ENCODE data around the gene GNL1.
"Not testable (repeated sequence)": the region's sequence is repeated elsewhere in the genome, so short reads cannot be mapped to it uniquely, and the experiment has no call there.

GNL1 gene

DNA sequence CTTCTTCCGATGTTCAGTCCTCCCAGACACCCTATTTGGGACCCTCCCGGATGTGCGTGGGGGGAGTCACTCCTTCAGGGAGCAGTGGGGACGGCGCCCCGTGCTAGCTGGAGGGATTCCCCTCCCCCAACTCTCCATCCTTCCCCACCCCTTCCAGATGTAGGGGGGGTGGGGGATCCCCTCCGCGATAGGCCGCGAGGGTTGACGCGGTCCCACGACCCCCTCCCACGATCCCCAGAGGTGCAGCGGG lies 548 bp downstream of the GNL1 start:
- H3K4me3 Mint-ChIP-seq = peak overlapping the region; percentile 98
- H3K27ac Mint-ChIP-seq = peak overlapping the region; percentile 100
- H3K36me3 Mint-ChIP-seq = peaks cover 11% of the 10 kb centered on the region
- no peaks in the 10 kb centered on the region for H3K27me3 Mint-ChIP-seq
- H3K4me1 Mint-ChIP-seq (ENCODE audit: low read depth) = peaks cover 41% of the 10 kb centered on the region
- H3K9me3 Mint-ChIP-seq (ENCODE audit: low read depth) = no peaks in the 10 kb centered on the region

GRCh38 chr6:30554962-30555815 lies 1.1 kb downstream of the GNL1 start:
- Mint-ChIP-seq H3K9me3 (ENCODE audit: low read depth) (no peaks in the 10 kb centered on the region), H3K27me3 (no peaks in the 10 kb centered on the region), H3K27ac (peak overlapping the region; percentile 100), H3K4me3 (peak overlapping the region; percentile 98), H3K4me1 (ENCODE audit: low read depth) (peaks cover 39% of the 10 kb centered on the region), H3K36me3 (peaks cover 14% of the 10 kb centered on the region)

- H3K27ac Mint-ChIP-seq = peak overlapping the region; percentile 17
- peaks cover 16% of the 10 kb centered on the region for H3K36me3 Mint-ChIP-seq
These were observed 1.9 kb downstream of the GNL1 start for GRCh38 chr6:30554404-30554803.

GRCh38 chr6:30548375-30548774 lies 7.9 kb downstream of the GNL1 start:
- peak overlapping the region; percentile 50 for H3K27ac Mint-ChIP-seq
- H3K36me3 Mint-ChIP-seq = peaks cover 14% of the 10 kb centered on the region
- H3K27me3 Mint-ChIP-seq = no peaks in the 10 kb centered on the region
- no peak overlapping the region for H3K4me3 Mint-ChIP-seq
- H3K4me1 Mint-ChIP-seq (ENCODE audit: low read depth) = peaks cover 16% of the 10 kb centered on the region
- H3K9me3 Mint-ChIP-seq (ENCODE audit: low read depth) = no peaks in the 10 kb centered on the region

More at GRCh38 chr6:30554404-30554803, 1.9 kb downstream of the GNL1 start:
- Mint-ChIP-seq H3K4me1 (ENCODE audit: low read depth) (peaks cover 33% of the 10 kb centered on the region), H3K9me3 (ENCODE audit: low read depth) (no peaks in the 10 kb centered on the region), H3K27me3 (no peaks in the 10 kb centered on the region), H3K4me3 (peak overlapping the region; percentile 98)

DNA sequence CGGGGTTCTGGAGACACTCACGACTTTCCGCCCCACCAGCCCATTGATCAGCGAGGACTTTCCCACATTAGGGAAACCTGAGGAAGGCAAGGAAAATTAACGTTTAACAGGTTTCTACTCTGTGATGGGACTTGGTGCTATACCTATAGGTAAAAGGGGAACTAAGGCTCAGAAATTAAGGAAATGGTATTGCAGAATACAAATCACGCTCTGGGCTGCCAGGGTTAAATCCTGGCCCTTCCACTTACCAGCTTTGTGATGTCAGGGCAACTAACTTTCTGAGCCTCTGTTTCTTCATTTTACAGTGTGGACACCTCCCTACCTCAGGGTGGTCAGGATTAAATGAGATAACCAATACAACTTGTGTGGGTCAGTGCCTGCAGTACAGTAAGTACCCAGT lies 8.8 kb downstream of the GNL1 start:
- peaks cover 25% of the 10 kb centered on the region for H3K4me1 Mint-ChIP-seq (ENCODE audit: low read depth)
- no peak overlapping the region for H3K27ac Mint-ChIP-seq
- H3K4me3 Mint-ChIP-seq = no peak overlapping the region
- H3K9me3 Mint-ChIP-seq (ENCODE audit: low read depth) = no peaks in the 10 kb centered on the region
- no peaks in the 10 kb centered on the region for H3K27me3 Mint-ChIP-seq
- peaks cover 12% of the 10 kb centered on the region for H3K36me3 Mint-ChIP-seq

DNA sequence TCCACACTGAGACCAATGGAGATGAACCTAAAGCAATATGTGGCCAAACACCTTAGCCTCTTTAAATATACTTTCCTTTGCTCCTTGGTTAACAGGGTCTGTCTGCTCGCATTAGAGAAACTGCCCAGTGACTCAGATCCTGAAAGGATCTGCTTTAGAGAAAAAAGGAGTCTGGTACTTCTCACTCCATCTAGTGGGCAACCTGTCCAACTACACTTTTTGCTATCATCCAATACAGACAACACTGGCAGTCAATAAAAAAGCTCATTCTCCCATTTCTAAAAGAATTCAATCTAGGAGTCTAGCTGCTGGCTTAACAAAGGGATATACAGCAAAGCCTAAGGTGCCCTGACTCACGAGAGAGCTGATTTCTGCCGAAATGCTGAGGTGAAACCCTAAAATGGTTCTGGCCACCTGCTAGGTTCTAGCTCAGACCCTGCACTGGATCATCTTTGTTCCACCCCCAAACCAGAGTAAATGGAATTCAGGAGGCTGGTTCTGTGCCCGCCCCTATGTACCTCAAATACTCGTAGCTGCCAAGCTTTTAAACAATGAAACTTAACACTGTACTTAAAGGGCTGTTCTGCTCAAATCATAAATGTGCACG lies 11.5 kb downstream of the GNL1 start:
- peak overlapping the region; percentile 80 for H3K27ac Mint-ChIP-seq

DNA sequence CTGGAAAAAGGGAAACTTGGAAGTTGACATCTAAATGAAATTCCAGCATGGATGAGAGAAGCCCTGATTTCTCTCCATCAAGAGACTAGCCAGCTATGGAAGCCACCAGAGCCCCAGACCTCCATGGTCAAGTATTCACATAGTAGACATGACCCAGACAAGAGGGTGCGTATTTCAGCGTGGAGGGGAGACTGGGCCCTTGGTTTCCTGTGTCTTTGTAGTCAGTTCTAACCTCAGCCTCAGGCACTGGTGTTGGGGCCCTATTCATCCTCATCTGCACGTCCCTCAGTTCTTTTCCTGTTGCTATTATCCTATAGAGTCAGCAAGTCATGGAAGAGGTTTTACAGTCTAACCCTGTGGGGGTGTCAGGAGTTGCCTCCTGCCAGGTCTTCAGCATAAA lies 12.5 kb downstream of the GNL1 start:
- peaks cover 33% of the 10 kb centered on the region for H3K4me1 Mint-ChIP-seq (ENCODE audit: low read depth)
- no peaks in the 10 kb centered on the region for H3K9me3 Mint-ChIP-seq (ENCODE audit: low read depth)
- H3K27ac Mint-ChIP-seq = peak overlapping the region; percentile 80
- no peaks in the 10 kb centered on the region for H3K27me3 Mint-ChIP-seq
- peak overlapping the region; percentile 53 for H3K4me3 Mint-ChIP-seq
- peaks cover 6% of the 10 kb centered on the region for H3K36me3 Mint-ChIP-seq

More for the DNA sequence above, 11.5 kb downstream of the GNL1 start:
- peaks cover 6% of the 10 kb centered on the region for H3K36me3 Mint-ChIP-seq
- H3K4me1 Mint-ChIP-seq (ENCODE audit: low read depth) = peaks cover 33% of the 10 kb centered on the region
- H3K27me3 Mint-ChIP-seq = no peaks in the 10 kb centered on the region
- H3K9me3 Mint-ChIP-seq (ENCODE audit: low read depth) = no peaks in the 10 kb centered on the region
- H3K4me3 Mint-ChIP-seq = peak overlapping the region; percentile 53

DNA sequence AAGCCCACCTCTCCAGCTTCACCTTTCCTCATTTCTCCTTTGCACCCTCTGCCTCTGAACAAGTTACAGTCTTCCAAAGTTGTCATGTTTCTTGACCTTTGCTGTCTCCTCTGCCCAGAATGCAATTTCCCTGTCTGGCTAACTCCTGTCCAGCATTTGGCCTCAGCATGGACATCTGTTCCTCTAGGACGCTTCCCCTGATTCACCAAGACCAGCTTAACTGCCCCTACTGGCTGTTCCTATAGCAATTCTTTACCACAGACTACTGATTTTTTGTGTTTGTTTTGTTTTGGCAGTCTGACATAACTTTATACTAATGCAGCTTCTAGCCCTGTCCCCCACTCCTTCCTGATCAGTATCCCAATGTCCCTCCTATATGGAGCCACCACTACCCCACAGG lies 13.4 kb downstream of the GNL1 start:
- Mint-ChIP-seq H3K4me3 (peak overlapping the region; percentile 90), H3K9me3 (ENCODE audit: low read depth) (no peaks in the 10 kb centered on the region), H3K27ac (peak overlapping the region; percentile 75), H3K27me3 (no peaks in the 10 kb centered on the region), H3K4me1 (ENCODE audit: low read depth) (peaks cover 35% of the 10 kb centered on the region), H3K36me3 (peaks cover 4% of the 10 kb centered on the region)

DNA sequence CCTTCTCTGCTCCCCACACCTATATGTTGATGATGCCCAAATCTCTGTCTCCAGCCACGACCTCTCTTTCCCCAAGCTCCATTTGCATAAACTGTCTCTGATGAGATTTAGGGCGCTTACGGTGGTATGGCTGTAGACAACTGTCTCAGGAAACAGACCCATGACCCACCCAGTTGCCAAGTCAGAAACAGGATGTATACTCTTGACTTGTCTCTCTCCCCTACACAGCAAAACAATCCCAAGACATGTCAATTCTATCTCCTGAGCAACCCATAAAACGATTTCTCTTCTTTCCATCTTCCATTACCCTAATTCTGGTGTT lies 13.9 kb downstream of the GNL1 start:
- Mint-ChIP-seq H3K9me3 (ENCODE audit: low read depth) (no peaks in the 10 kb centered on the region), H3K27me3 (no peaks in the 10 kb centered on the region), H3K4me3 (peak overlapping the region; percentile 90), H3K27ac (peak overlapping the region; percentile 75), H3K4me1 (ENCODE audit: low read depth) (peaks cover 38% of the 10 kb centered on the region), H3K36me3 (peaks cover 4% of the 10 kb centered on the region)

DNA sequence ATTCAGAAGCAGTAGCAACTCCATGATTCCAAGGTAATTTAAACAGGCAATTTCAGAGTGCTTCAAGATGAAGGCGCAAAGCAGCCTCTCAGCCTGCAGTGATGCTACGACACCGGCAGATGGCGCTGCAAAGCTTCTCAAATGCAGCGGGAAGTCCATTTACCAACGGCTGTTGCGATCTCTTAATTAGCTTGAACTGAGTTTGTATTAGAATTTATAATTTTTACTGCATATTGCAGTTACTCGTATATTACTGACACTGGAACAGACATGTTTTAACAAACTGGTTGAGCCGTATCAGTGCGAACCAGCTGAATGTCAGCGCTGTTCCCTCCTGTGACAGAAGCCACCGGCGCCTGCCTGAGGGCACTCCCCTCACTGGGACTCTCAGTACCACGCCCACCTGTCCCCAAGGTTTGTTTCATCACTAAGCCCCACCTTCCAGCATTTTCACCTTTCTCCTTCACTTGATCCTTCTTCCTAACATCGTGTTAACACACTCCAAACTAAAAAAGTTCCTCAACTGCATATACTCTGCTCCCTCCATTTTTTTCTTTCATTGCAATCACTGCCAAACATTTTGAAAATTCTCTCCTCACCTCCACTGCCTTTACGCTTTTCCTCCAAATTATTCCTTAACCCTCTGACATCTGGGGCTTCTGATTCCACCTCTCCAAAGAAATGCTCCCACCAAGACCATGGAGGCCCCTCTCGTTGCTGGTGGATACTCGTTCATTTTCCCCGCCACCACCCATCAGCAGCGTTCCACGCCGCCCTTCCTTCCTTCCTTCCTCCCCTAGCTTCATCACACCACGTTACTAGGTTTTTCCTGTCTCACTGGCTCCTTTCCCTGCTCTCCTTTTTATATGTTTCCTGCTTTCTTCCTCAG lies 14.5 kb downstream of the GNL1 start:
- Mint-ChIP-seq H3K27me3 (no peaks in the 10 kb centered on the region), H3K27ac (peak overlapping the region; percentile 75)

DNA sequence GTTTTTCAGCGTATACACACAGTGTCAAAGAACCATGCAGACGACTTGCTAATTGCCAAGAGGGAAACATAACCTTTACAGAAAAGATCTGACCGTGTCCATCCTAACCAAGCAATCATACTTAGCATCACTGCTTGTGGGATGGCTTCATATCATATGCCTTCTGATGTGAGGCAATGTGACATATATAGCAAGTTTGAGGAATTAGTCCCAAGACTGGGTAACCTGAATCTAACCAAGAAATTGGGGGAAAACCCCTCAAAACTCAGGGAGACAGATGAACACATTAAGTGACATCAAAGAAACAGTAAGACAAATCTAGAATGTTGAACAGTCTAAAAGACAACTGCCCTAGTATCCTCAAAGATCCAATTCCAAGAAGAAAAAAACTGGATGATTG lies 18.4 kb downstream of the GNL1 start:
- peaks cover 21% of the 10 kb centered on the region for H3K4me1 Mint-ChIP-seq (ENCODE audit: low read depth)
- H3K9me3 Mint-ChIP-seq (ENCODE audit: low read depth) = no peaks in the 10 kb centered on the region
- no peaks in the 10 kb centered on the region for H3K27me3 Mint-ChIP-seq
- H3K27ac Mint-ChIP-seq = no peak overlapping the region
- no peak overlapping the region for H3K4me3 Mint-ChIP-seq
- peaks cover 2% of the 10 kb centered on the region for H3K36me3 Mint-ChIP-seq

More for the DNA sequence above, 14.5 kb downstream of the GNL1 start:
- H3K4me3 Mint-ChIP-seq = peak overlapping the region; percentile 90
- peaks cover 38% of the 10 kb centered on the region for H3K4me1 Mint-ChIP-seq (ENCODE audit: low read depth)
- H3K9me3 Mint-ChIP-seq (ENCODE audit: low read depth) = no peaks in the 10 kb centered on the region
- H3K36me3 Mint-ChIP-seq = peaks cover 4% of the 10 kb centered on the region

GRCh38 chr6:30533460-30534294 lies 22.6 kb downstream of the GNL1 start:
- Mint-ChIP-seq H3K36me3 (peaks cover 3% of the 10 kb centered on the region), H3K9me3 (ENCODE audit: low read depth) (no peaks in the 10 kb centered on the region), H3K27me3 (no peaks in the 10 kb centered on the region), H3K4me3 (peak overlapping the region; percentile 17), H3K4me1 (ENCODE audit: low read depth) (peaks cover 42% of the 10 kb centered on the region), H3K27ac (peak overlapping the region; percentile 77)

DNA sequence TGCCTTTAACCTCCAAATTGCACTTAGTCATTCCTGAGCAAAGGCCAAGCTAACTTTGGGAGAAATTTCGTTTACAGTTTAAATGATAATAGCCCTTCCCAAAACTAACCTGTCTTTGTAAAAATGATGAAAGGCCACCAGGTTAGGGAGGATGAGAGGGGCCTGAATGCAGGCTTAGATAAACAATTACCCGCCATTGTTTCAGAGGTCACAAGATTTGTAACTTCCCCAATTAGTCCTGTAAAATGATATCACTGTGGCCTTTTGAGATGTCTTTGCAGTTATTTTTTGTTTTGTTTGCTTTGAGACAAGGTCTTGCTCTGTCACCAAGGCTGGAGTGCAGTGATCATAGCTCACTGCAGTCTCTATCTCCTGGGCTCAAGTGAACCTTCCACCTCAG lies 26.3 kb downstream of the GNL1 start:
- Mint-ChIP-seq H3K27ac (peak overlapping the region; percentile 100), H3K27me3 (no peaks in the 10 kb centered on the region), H3K36me3 (peaks cover 3% of the 10 kb centered on the region), H3K9me3 (ENCODE audit: low read depth) (no peaks in the 10 kb centered on the region), H3K4me1 (ENCODE audit: low read depth) (peaks cover 65% of the 10 kb centered on the region), H3K4me3 (peak overlapping the region; percentile 73)

DNA sequence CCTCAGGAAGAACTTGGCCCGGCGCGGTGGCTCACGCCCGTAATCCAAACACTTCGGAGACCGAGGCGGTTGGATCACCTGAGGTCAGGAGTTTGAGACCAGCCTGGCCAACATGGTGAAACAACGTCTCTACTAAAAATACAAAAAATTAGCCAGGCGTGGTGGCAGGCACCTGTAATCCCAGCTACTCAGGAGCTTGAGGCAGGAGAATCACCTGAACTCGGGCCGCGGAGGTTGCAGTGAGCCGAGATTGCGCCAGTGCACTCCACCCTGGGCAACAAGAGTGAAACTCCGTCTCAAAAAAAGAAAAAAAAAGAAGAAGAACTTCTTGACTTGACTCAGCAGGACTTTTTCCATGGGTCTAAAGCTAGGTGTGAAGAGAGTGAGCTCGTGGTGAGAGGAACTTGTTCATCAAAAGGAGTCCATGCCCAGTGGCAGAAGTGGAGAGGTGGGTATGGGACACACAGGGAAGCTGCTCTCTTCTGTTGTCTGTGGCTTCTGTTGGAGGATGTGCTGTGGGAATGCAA lies 26.9 kb downstream of the GNL1 start:
- peak overlapping the region; percentile 100 for H3K27ac Mint-ChIP-seq
- H3K36me3 Mint-ChIP-seq; H3K27me3 Mint-ChIP-seq; H3K9me3 Mint-ChIP-seq (ENCODE audit: low read depth): not testable (repeated sequence)
- H3K4me1 Mint-ChIP-seq (ENCODE audit: low read depth) = peaks cover 69% of the 10 kb centered on the region
- H3K4me3 Mint-ChIP-seq = peak overlapping the region; percentile 73
